ENCODE measurements around the gene BIN1. TPM values are rescaled to one million over a fixed set of nuclear protein-coding genes. Genes with fewer than 3 reads are reported as not detected.
A peak's percentile ranks its signal among the peaks of the same experiment; 100 is the strongest.

The BIN1 gene
- total RNA-seq, 2 experiments from 2014 or later: 95.2 to 102 TPM

GRCh38 chr2:127041259-127041970 lies 65.5 kb downstream of the BIN1 start:
- Mint-ChIP-seq H3K4me1 (ENCODE audit: low read depth) (peaks cover 5% of the 10 kb centered on the region), H3K27me3 (no peaks in the 10 kb centered on the region), H3K36me3 (ENCODE audit: low read depth) (no peaks in the 10 kb centered on the region), H3K4me3 (no peak overlapping the region), H3K27ac (no peak overlapping the region), H3K9me3 (no peaks in the 10 kb centered on the region)
- ATAC-seq (no peak), DNase-seq (no peak)
- intact Hi-C loops (cut with micrococcal nuclease): no loop called here
- TF ChIP-seq CTCF (IDR thresholded peaks at IDR 0.05): no peak
- ChIA-PET POLR2A (no interaction called here), CTCF (interaction anchor here (0.8 to 1.6 kb wide), 2 partner anchors 26 to 69 kb away, joined by 3 to 4 read pairs; no protein-coding TSS in a partner anchor)

GRCh38 chr2:127040169-127040568 lies 66.8 kb downstream of the BIN1 start:
- POLR2A ChIA-PET: no interaction called here
- CTCF ChIA-PET: interaction anchor here (1.0 kb wide), 1 partner anchor 10 kb away, joined by 3 read pairs; no protein-coding TSS in a partner anchor

GRCh38 chr2:127039387-127040031 lies 67.4 kb downstream of the BIN1 start:
- Mint-ChIP-seq H3K4me1 (ENCODE audit: low read depth) (peaks cover 5% of the 10 kb centered on the region), H3K27ac (no peak overlapping the region), H3K9me3 (no peaks in the 10 kb centered on the region), H3K27me3 (no peaks in the 10 kb centered on the region), H3K4me3 (no peak overlapping the region), H3K36me3 (ENCODE audit: low read depth) (no peaks in the 10 kb centered on the region)
- DNase-seq (peak; percentile 30), ATAC-seq (peak; percentile 67)
- POLR2A ChIA-PET: interaction anchor here (0.9 kb wide), 1 partner anchor 13 kb away, joined by 3 read pairs; no protein-coding TSS in a partner anchor
- intact Hi-C loops (cut with micrococcal nuclease): no loop called here
- TF ChIP-seq CTCF (IDR thresholded peaks at IDR 0.05): no peak
- CTCF ChIA-PET: interaction anchor here (1.0 to 1.8 kb wide), 2 partner anchors 10 to 11 kb away, joined by 3 to 7 read pairs; no protein-coding TSS in a partner anchor

More at GRCh38 chr2:127040169-127040568, 66.8 kb downstream of the BIN1 start:
- Mint-ChIP-seq H3K27ac (no peak overlapping the region), H3K4me1 (ENCODE audit: low read depth) (peaks cover 5% of the 10 kb centered on the region), H3K36me3 (ENCODE audit: low read depth) (no peaks in the 10 kb centered on the region), H3K27me3 (no peaks in the 10 kb centered on the region), H3K4me3 (no peak overlapping the region), H3K9me3 (no peaks in the 10 kb centered on the region)
- intact Hi-C loops (cut with micrococcal nuclease): no loop called here
- ATAC-seq (no peak), DNase-seq (no peak)
- TF ChIP-seq CTCF (IDR thresholded peaks at IDR 0.05): no peak

GRCh38 chr2:127037476-127037875 lies 69.5 kb downstream of the BIN1 start:
- no peak for TF ChIP-seq CTCF (IDR thresholded peaks at IDR 0.05)
- no peak overlapping the region for H3K27ac Mint-ChIP-seq
- H3K4me3 Mint-ChIP-seq: no peak overlapping the region
- H3K9me3 Mint-ChIP-seq: no peaks in the 10 kb centered on the region
- DNase-seq: no peak
- peaks cover 5% of the 10 kb centered on the region for H3K4me1 Mint-ChIP-seq (ENCODE audit: low read depth)
- H3K36me3 Mint-ChIP-seq (ENCODE audit: low read depth): no peaks in the 10 kb centered on the region
- ChIA-PET CTCF (interaction anchor here (1.1 to 1.3 kb wide), 2 partner anchors 10 to 66 kb away, joined by 3 read pairs; no protein-coding TSS in a partner anchor), POLR2A (no interaction called here)
- ATAC-seq: no peak
- intact Hi-C loops (cut with micrococcal nuclease): no loop called here
- H3K27me3 Mint-ChIP-seq: peaks cover 1% of the 10 kb centered on the region
